ENCODE data around the gene RORB. TPM values are rescaled to one million over a fixed set of nuclear protein-coding genes. Genes with fewer than 3 reads are reported as not detected.

Gene RORB
- total RNA-seq, 2 donors from 2014 or later = 0.78 to 1.3 TPM

GRCh38 chr9:74503666-74504065, 6.5 kb downstream of the RORB start:
- TF ChIP-seq POLR2A (IDR thresholded peaks at IDR 0.05) = no peak
- no peak for TF ChIP-seq CTCF (IDR thresholded peaks at IDR 0.05)
- peaks cover 20% of the 10 kb centered on the region for H3K4me1 ChIP-seq
- DNase-seq (no peak), ATAC-seq (no peak)
- peaks cover 0 to 5% of the 10 kb centered on the region in 2 donors for H3K27me3 ChIP-seq
- intact Hi-C loops (cut with DNase I) = no loop called here
- no peak overlapping the region for H3K27ac ChIP-seq
- H3K9me3 ChIP-seq = no peaks in the 10 kb centered on the region
- H3K4me3 ChIP-seq = no peak overlapping the region
- 68 to 74% methylated on average over 3 of the region's 3 CpGs for WGBS, 2 donors
- H3K36me3 ChIP-seq (replicated peaks in 1 of 2; ENCODE audit: insufficient read depth in 1 of 2, low read depth in 2 of 2) = no peaks in the 10 kb centered on the region

GRCh38 chr9:74511333-74511732, 14.2 kb downstream of the RORB start:
- intact Hi-C loops (cut with DNase I) = no loop called here
- DNase-seq (no peak), ATAC-seq (no peak)
- Histone ChIP-seq H3K36me3 (replicated peaks in 1 of 2; ENCODE audit: insufficient read depth in 1 of 2, low read depth in 2 of 2) (no peaks in the 10 kb centered on the region), H3K27me3 (no peaks in the 10 kb centered on the region), H3K4me1 (no peaks in the 10 kb centered on the region), H3K27ac (no peak overlapping the region), H3K4me3 (no peak overlapping the region), H3K9me3 (no peaks in the 10 kb centered on the region)
- WGBS, 2 donors = 78 to 80% methylated on average over 2 of the region's 2 CpGs
- TF ChIP-seq CTCF (IDR thresholded peaks at IDR 0.05) (no peak), POLR2A (IDR thresholded peaks at IDR 0.05) (no peak)

- ATAC-seq (no peak), DNase-seq (no peak)
- WGBS, 2 donors = 57 to 65% methylated on average over 1 of the region's 1 CpG
- no peaks in the 10 kb centered on the region for H3K9me3 ChIP-seq
- H3K4me1 ChIP-seq = no peaks in the 10 kb centered on the region
- no peak overlapping the region for H3K27ac ChIP-seq
- TF ChIP-seq POLR2A (IDR thresholded peaks at IDR 0.05) = no peak
- TF ChIP-seq CTCF (IDR thresholded peaks at IDR 0.05) = no peak
- no peaks in the 10 kb centered on the region for H3K27me3 ChIP-seq
- intact Hi-C loops (cut with DNase I) = no loop called here
- no peaks in the 10 kb centered on the region for H3K36me3 ChIP-seq (replicated peaks in 1 of 2; ENCODE audit: insufficient read depth in 1 of 2, low read depth in 2 of 2)
- H3K4me3 ChIP-seq = no peak overlapping the region
Observed at GRCh38 chr9:74512416-74512815, 15.3 kb downstream of the RORB start.

- 65 to 67% methylated on average over 4 of the region's 4 CpGs for WGBS, 2 donors
Observed at GRCh38 chr9:74513221-74513620, 16.1 kb downstream of the RORB start.

More at GRCh38 chr9:74513221-74513620, 16.1 kb downstream of the RORB start:
- intact Hi-C loops (cut with DNase I) = no loop called here
- no peaks in the 10 kb centered on the region for H3K27me3 ChIP-seq
- no peak for TF ChIP-seq CTCF (IDR thresholded peaks at IDR 0.05)
- TF ChIP-seq POLR2A (IDR thresholded peaks at IDR 0.05) = no peak
- no peak overlapping the region for H3K27ac ChIP-seq
- no peak overlapping the region for H3K4me3 ChIP-seq
- DNase-seq (no peak), ATAC-seq (no peak)
- no peaks in the 10 kb centered on the region for H3K4me1 ChIP-seq
- H3K36me3 ChIP-seq (replicated peaks in 1 of 2; ENCODE audit: insufficient read depth in 1 of 2, low read depth in 2 of 2) = no peaks in the 10 kb centered on the region
- no peaks in the 10 kb centered on the region for H3K9me3 ChIP-seq

All from body of pancreas (tissue), 4 donors.